Natural killer cell (primary cell): ENCODE measurements around the gene COTL1. TPM values are rescaled to one million over a fixed set of nuclear protein-coding genes. Genes with fewer than 3 reads are reported as not detected.
A peak's percentile ranks its signal among the peaks of the same experiment; 100 is the strongest.

Source experiments
- ATAC-seq, 3 donors: fragments of 150-1000 bp in 2 of 3; fragments of 200-7000 bp in 1 of 3; cut with Tn5 transposase; 1 replicate in 1 of 3; 2 replicates in 2 of 3; pipeline ENCODE4 v1.10.0; 2021; ENCODE audit warnings: mild to moderate bottlenecking in 2 of 3, moderate library complexity in 2 of 3
- DNase-seq, 2 donors: peaks; one replicate each; pipeline versions ENCODE4 v3.0.0 to v3.0.0-alpha.2; 2013 to 2021; ENCODE audit warnings: mixed read lengths in 1 of 2
- H3K27ac ChIP-seq: one replicate; pipeline ENCODE4 v1.5.1; 2013; ENCODE audit warnings: mild to moderate bottlenecking, low read length
- H3K27me3 ChIP-seq: one replicate; pipeline ENCODE4 v1.6.1; 2013; ENCODE audit warnings: low read length; ENCODE audit not compliant: control insufficient read depth, insufficient read depth
- H3K36me3 ChIP-seq: one replicate; pipeline ENCODE4 v1.6.1; 2013; ENCODE audit warnings: low read length; ENCODE audit not compliant: control insufficient read depth, insufficient read depth
- H3K4me1 ChIP-seq: one replicate; pipeline ENCODE4 v1.6.1; 2013; ENCODE audit warnings: low read length; ENCODE audit not compliant: control insufficient read depth, insufficient read depth
- H3K4me3 ChIP-seq: one replicate; pipeline ENCODE4 v1.5.1; 2013; ENCODE audit warnings: low read length
- H3K9me3 ChIP-seq: one replicate; pipeline ENCODE4 v1.6.1; 2013; ENCODE audit warnings: low read length; ENCODE audit not compliant: control insufficient read depth, insufficient read depth
- H3K27ac Mint-ChIP-seq, 2 donors: one replicate each; pipeline ENCODE4 v1.8.0; 2022; ENCODE audit warnings: mild to moderate bottlenecking in 2 of 2, mixed read lengths in 2 of 2, moderate library complexity in 1 of 2
- H3K27me3 Mint-ChIP-seq, 2 donors: one replicate each; pipeline ENCODE4 v1.8.0; 2022; ENCODE audit warnings: low read depth in 2 of 2, mixed read lengths in 2 of 2
- H3K36me3 Mint-ChIP-seq: one replicate; pipeline ENCODE4 v1.8.0; 2022; ENCODE audit warnings: mixed read lengths
- H3K4me1 Mint-ChIP-seq, 2 donors: one replicate each; pipeline ENCODE4 v1.8.0; 2022; ENCODE audit warnings: mixed read lengths in 2 of 2
- H3K4me3 Mint-ChIP-seq: one replicate; pipeline ENCODE4 v1.8.0; 2022; ENCODE audit warnings: mild to moderate bottlenecking, moderate library complexity, mixed read lengths
- H3K9me3 Mint-ChIP-seq, 2 donors: one replicate each; pipeline ENCODE4 v1.8.0; 2022; ENCODE audit warnings: mixed read lengths in 2 of 2
- CTCF ChIP-seq: fragments of 200-600 bp; IDR thresholded peaks from one replicate; pipeline ENCODE4 v1.8.0; 2022; ENCODE audit warnings: antibody characterized with exemption
- WGBS: methylation state at CpG from one replicate; pipeline ENCODE4 v1.1.7; 2013; ENCODE audit warnings: missing lambda C conversion rate; ENCODE audit not compliant: insufficient coverage; 5-methylcytosine and 5-hydroxymethylcytosine counted together
- intact Hi-C: fragments of 100-400 bp; cut with micrococcal nuclease; formaldehyde crosslinking; loops from one replicate; pipeline ENCODE4 v1.14.2; 2022
- total RNA-seq, 4 donors: library from RNA; stranded (reverse); fragments of 120-200 nt in 1 of 4; gene quantifications; one replicate each; pipeline versions ENCODE4 v1.2.3 to v1.2.4, GENCODE V29; 2013 to 2022

The COTL1 gene
- total RNA-seq, 3 donors from 2014 or later (not counting 1 experiment from before 2014, with no cell fraction given) = 43.7 to 187 (median 116) TPM

GRCh38 chr16:84657229-84657837 lies 39.5 kb upstream of the COTL1 start:
- no peak for DNase-seq
- H3K9me3 ChIP-seq = no peaks in the 10 kb centered on the region
- TF ChIP-seq CTCF = no peak
- H3K27me3 Mint-ChIP-seq = no peaks in the 10 kb centered on the region
- H3K4me1 Mint-ChIP-seq = peaks cover 0 to 33% of the 10 kb centered on the region in 2 donors
- H3K4me3 Mint-ChIP-seq = no peak overlapping the region
- no peaks in the 10 kb centered on the region for H3K27me3 ChIP-seq
- H3K36me3 Mint-ChIP-seq = no peaks in the 10 kb centered on the region
- H3K36me3 ChIP-seq = peaks cover 67% of the 10 kb centered on the region
- H3K4me1 ChIP-seq = peaks cover 12% of the 10 kb centered on the region
- H3K27ac ChIP-seq = no peak overlapping the region
- WGBS = 97% methylated on average over 50 of the region's 50 CpGs
- H3K9me3 Mint-ChIP-seq = no peaks in the 10 kb centered on the region
- no peak overlapping the region for H3K27ac Mint-ChIP-seq
- H3K4me3 ChIP-seq = no peak overlapping the region
- no peak for ATAC-seq
- intact Hi-C loops = no loop called here

- Histone ChIP-seq H3K36me3 (peaks cover 61% of the 10 kb centered on the region), H3K4me3 (no peak overlapping the region), H3K4me1 (peaks cover 12% of the 10 kb centered on the region), H3K27ac (no peak overlapping the region), H3K9me3 (no peaks in the 10 kb centered on the region), H3K27me3 (no peaks in the 10 kb centered on the region)
- intact Hi-C loops = no loop called here
- no peak overlapping the region for H3K4me3 Mint-ChIP-seq
- ATAC-seq = no peak
- DNase-seq = peak in 1 of 2 donors; percentile 23
- 89% methylated on average over 22 of the region's 22 CpGs for WGBS
- TF ChIP-seq CTCF = no peak
- H3K27me3 Mint-ChIP-seq = no peaks in the 10 kb centered on the region
- peaks cover 4 to 37% of the 10 kb centered on the region in 2 donors for H3K4me1 Mint-ChIP-seq
- no peak overlapping the region for H3K27ac Mint-ChIP-seq
- no peaks in the 10 kb centered on the region for H3K9me3 Mint-ChIP-seq
- H3K36me3 Mint-ChIP-seq = no peaks in the 10 kb centered on the region
Observed at GRCh38 chr16:84656649-84657048, 38.8 kb upstream of the COTL1 start.

GRCh38 chr16:84654998-84655397 lies 37.1 kb upstream of the COTL1 start:
- Mint-ChIP-seq H3K27me3 (no peaks in the 10 kb centered on the region), H3K4me1 (peaks cover 20 to 47% of the 10 kb centered on the region in 2 donors), H3K4me3 (no peak overlapping the region), H3K27ac (no peak overlapping the region), H3K9me3 (no peaks in the 10 kb centered on the region), H3K36me3 (no peaks in the 10 kb centered on the region)
- no peak for DNase-seq
- no peaks in the 10 kb centered on the region for H3K9me3 ChIP-seq
- H3K4me1 ChIP-seq = peaks cover 15% of the 10 kb centered on the region
- peaks cover 57% of the 10 kb centered on the region for H3K36me3 ChIP-seq
- intact Hi-C loops = no loop called here
- no peaks in the 10 kb centered on the region for H3K27me3 ChIP-seq
- WGBS = 78% methylated on average over 6 of the region's 6 CpGs
- no peak overlapping the region for H3K4me3 ChIP-seq
- no peak for TF ChIP-seq CTCF
- ATAC-seq = no peak
- no peak overlapping the region for H3K27ac ChIP-seq

- no peak for DNase-seq
- Mint-ChIP-seq H3K27ac (no peak overlapping the region), H3K36me3 (no peaks in the 10 kb centered on the region), H3K4me1 (peaks cover 22 to 54% of the 10 kb centered on the region in 2 donors), H3K9me3 (no peaks in the 10 kb centered on the region), H3K27me3 (no peaks in the 10 kb centered on the region), H3K4me3 (no peak overlapping the region)
- Histone ChIP-seq H3K27me3 (no peaks in the 10 kb centered on the region), H3K27ac (no peak overlapping the region), H3K4me3 (no peak overlapping the region), H3K9me3 (no peaks in the 10 kb centered on the region), H3K4me1 (peaks cover 23% of the 10 kb centered on the region), H3K36me3 (peaks cover 50% of the 10 kb centered on the region)
- TF ChIP-seq CTCF = no peak
- 92% methylated on average over 3 of the region's 3 CpGs for WGBS
- no peak for ATAC-seq
- intact Hi-C loops = no loop called here
Observed at GRCh38 chr16:84654238-84654637, 36.4 kb upstream of the COTL1 start.
